HepG2 (cell line): ENCODE results near the gene ADGRG1. TPM values are rescaled to one million over a fixed set of nuclear protein-coding genes. Genes with fewer than 3 reads are reported as not detected.

Experiments used
- ATAC-seq: fragments of 200-7000 bp; cut with Tn5 transposase; 3 replicates; pipeline ENCODE4 v1.9.1; 2020; ENCODE audit warnings: mild to moderate bottlenecking, moderate library complexity
- BruUV-seq: library from RNA; stranded (reverse); fragments of 400-500 nt; replicated peaks from 2 replicates; lab custom pipeline; 2021; lab: Mats Ljungman, UMichigan
- CTCF ChIA-PET: fragments of 300-600 bp; formaldehyde crosslinking; extraction: SDS; loops from one replicate; lab custom pipeline; 2021; ENCODE audit warnings: low total read pairs, inconsistent platforms, low intra/inter-chr PET ratio; lab: Yijun Ruan, JAX
- POLR2A ChIA-PET: fragments of 350-600 bp; sonication (Branson Sonifier 250); formaldehyde crosslinking; loops from one replicate; lab custom pipeline; 2020; ENCODE audit warnings: antibody characterized with exemption, inconsistent platforms; lab: Yijun Ruan, JAX
- DNase-seq: peaks from one replicate; pipeline ENCODE4 v3.0.0-alpha.2; 2015; ENCODE audit warnings: low spot score
- FAIRE-seq: peaks from 3 replicates; lab custom pipeline; 2011; peaks lifted over from hg19 to GRCh38; lab: Jason Lieb, UNC
- H2AFZ ChIP-seq: one replicate; pipeline ENCODE4 v1.6.1; 2011; ENCODE audit warnings: low read length, inconsistent platforms
- H3K27ac ChIP-seq: fragments of 300-600 bp; 3 replicates; pipeline ENCODE4 v1.8.0; 2011; ENCODE audit warnings: mixed run types, mild to moderate bottlenecking, mixed read lengths, low read length, inconsistent platforms; ENCODE audit not compliant: insufficient read depth; ENCODE audit errors: extremely low read length
- H3K27me3 ChIP-seq, 2 experiments: fragments of 200-600 bp in 1 of 2; 2 replicates in 1 of 2; 3 replicates in 1 of 2; pipeline versions ENCODE4 v1.6.0 to v1.8.0; 2011; ENCODE audit warnings: low read length in 2 of 2, mild to moderate bottlenecking in 2 of 2, moderate library complexity in 2 of 2, inconsistent platforms in 1 of 2; ENCODE audit not compliant: insufficient read depth in 2 of 2, control insufficient read depth in 1 of 2
- H3K36me3 ChIP-seq, 2 experiments: fragments of 200-600 bp in 1 of 2; replicated peaks in 1 of 2; 2 replicates in 1 of 2; 3 replicates in 1 of 2; pipeline versions ENCODE4 v1.5.1 to v1.8.0; 2011; ENCODE audit warnings: low read length in 2 of 2, inconsistent platforms in 1 of 2; ENCODE audit not compliant: insufficient read depth in 2 of 2, control insufficient read depth in 1 of 2
- H3K4me1 ChIP-seq: 2 replicates; pipeline ENCODE4 v1.5.1; 2012; ENCODE audit warnings: low read length, inconsistent platforms; ENCODE audit not compliant: insufficient read depth
- H3K4me2 ChIP-seq: 2 replicates; pipeline ENCODE4 v1.6.0; 2011; ENCODE audit warnings: low read depth, low read length, inconsistent platforms
- H3K4me3 ChIP-seq, 3 experiments: fragments of 200-600 bp in 1 of 3; sonication (generic), shearing (Covaris generic) in 1 of 3; replicated peaks in 1 of 3; 2 replicates each; pipeline ENCODE4 v1.5.1; 2011 to 2016; ENCODE audit warnings: low read length in 3 of 3, inconsistent platforms in 2 of 3, low read depth in 2 of 3, mild to moderate bottlenecking in 2 of 3, control low read depth in 1 of 3, mixed read lengths in 1 of 3; ENCODE audit not compliant: insufficient read depth in 1 of 3
- H3K79me2 ChIP-seq: one replicate; pipeline ENCODE4 v1.6.1; 2011; ENCODE audit warnings: low read length, inconsistent platforms; ENCODE audit not compliant: insufficient read depth
- H3K9ac ChIP-seq: 2 replicates; pipeline ENCODE4 v1.6.0; 2011; ENCODE audit warnings: mild to moderate bottlenecking, low read depth, low read length, inconsistent platforms; ENCODE audit not compliant: insufficient read depth
- H3K9me3 ChIP-seq: 2 replicates; pipeline ENCODE4 v1.5.1; 2012; ENCODE audit warnings: mild to moderate bottlenecking, low read length
- H4K20me1 ChIP-seq: 2 replicates; pipeline ENCODE4 v1.6.0; 2011; ENCODE audit warnings: inconsistent platforms, mild to moderate bottlenecking, low read length, moderate library complexity; ENCODE audit not compliant: insufficient read depth
- NCOA1 ChIP-seq: sonication (generic); formaldehyde crosslinking; IDR thresholded peaks from 2 replicates; pipeline ENCODE4 v1.9.0; 2021; ENCODE audit warnings: missing genetic modification reagents
- POGZ ChIP-seq: sonication (generic); formaldehyde crosslinking; IDR thresholded peaks from 2 replicates; pipeline ENCODE4 v1.4.0; 2020; ENCODE audit warnings: mild to moderate bottlenecking, missing genetic modification reagents
- SOX6 ChIP-seq, 2 experiments: fragments of 450-650 bp in 1 of 2; sonication (generic) in 1 of 2; formaldehyde crosslinking in 1 of 2; IDR thresholded peaks; 2 replicates each; pipeline versions ENCODE4 v1.4.0 to v1.6.1; 2017 to 2020; ENCODE audit warnings: antibody characterized with exemption in 1 of 2, mild to moderate bottlenecking in 1 of 2, missing genetic modification reagents in 1 of 2
- ZMYM2 ChIP-seq: sonication (generic); formaldehyde crosslinking; IDR thresholded peaks from 2 replicates; pipeline ENCODE4 v1.8.0; 2022; ENCODE audit warnings: mild to moderate bottlenecking, missing genetic modification reagents
- ZMYM3 ChIP-seq: sonication (generic); formaldehyde crosslinking; IDR thresholded peaks from 2 replicates; pipeline ENCODE4 v1.5.1; 2020; ENCODE audit warnings: mild to moderate bottlenecking, missing genetic modification reagents
- ZNF121 ChIP-seq: sonication (generic); formaldehyde crosslinking; IDR thresholded peaks from 2 replicates; pipeline ENCODE4 v1.5.0; 2020; ENCODE audit warnings: mild to moderate bottlenecking, missing genetic modification reagents
- ZNF563 ChIP-seq: sonication (generic); formaldehyde crosslinking; IDR thresholded peaks from 2 replicates; pipeline ENCODE4 v1.8.0; 2022; ENCODE audit warnings: mild to moderate bottlenecking, moderate library complexity, missing genetic modification reagents
- ZNF589 ChIP-seq: sonication (generic); formaldehyde crosslinking; conservative IDR thresholded peaks from 2 replicates; pipeline ENCODE4 v1.8.0; 2022; ENCODE audit warnings: mild to moderate bottlenecking, moderate library complexity, missing genetic modification reagents
- WGBS: methylation state at CpG from one replicate; pipeline ENCODE4 v1.1.6; 2017; ENCODE audit warnings: low lambda C conversion rate; 5-methylcytosine and 5-hydroxymethylcytosine counted together
- in situ Hi-C: cut with HindIII; loops from 2 replicates; pipeline ENCODE4 v1.10.0; 2017; ENCODE audit warnings: low pct_unique_long_range_greater_than_20kb; ENCODE audit not compliant: extremely low pct_ligation_motif_present
- intact Hi-C: fragments of 100-400 bp; cut with micrococcal nuclease; formaldehyde crosslinking; loops from one replicate; pipeline ENCODE4 v1.10.0; 2022; ENCODE audit not compliant: unreplicated experiment
- polyA plus RNA-seq, 8 experiments: library from polyadenylated mRNA; depleted of rRNA in 3 of 8; stranded (reverse) in 7 of 8; unstranded in 1 of 8; fragments of >200 nt; fragmentation: Illumina TruSeq in 4 of 8; extraction: Trizol in 4 of 8; gene quantifications; 2 replicates each; pipeline versions ENCODE4 v1.2.1 to v1.2.3, GENCODE V29; 2011 to 2016; ENCODE audit warnings: low read depth in 4 of 8, missing spikeins in 1 of 8, mixed read lengths in 1 of 8; ENCODE audit not compliant: insufficient read depth in 1 of 8
- total RNA-seq, 5 experiments: library from RNA; depleted of rRNA; stranded (reverse); fragments of >200 nt; fragmentation: Illumina TruSeq; extraction: Trizol; gene quantifications; 2 replicates each; pipeline ENCODE4 v1.2.3, GENCODE V29; 2016; ENCODE audit warnings: low read depth in 1 of 5
- TF ChIP-seq, protein P1 (sequence below): sonication (generic); formaldehyde crosslinking; IDR thresholded peaks from 2 replicates; pipeline ENCODE4 v1.5.0; 2020; ENCODE audit warnings: mild to moderate bottlenecking, missing genetic modification reagents

The ADGRG1 gene
- total and polyA plus RNA-seq, 2 of the 13 experiments (the other 11 are each of a cell fraction or from before 2014, with no cell fraction given), result 2.7 to 5.9 TPM

DNA sequence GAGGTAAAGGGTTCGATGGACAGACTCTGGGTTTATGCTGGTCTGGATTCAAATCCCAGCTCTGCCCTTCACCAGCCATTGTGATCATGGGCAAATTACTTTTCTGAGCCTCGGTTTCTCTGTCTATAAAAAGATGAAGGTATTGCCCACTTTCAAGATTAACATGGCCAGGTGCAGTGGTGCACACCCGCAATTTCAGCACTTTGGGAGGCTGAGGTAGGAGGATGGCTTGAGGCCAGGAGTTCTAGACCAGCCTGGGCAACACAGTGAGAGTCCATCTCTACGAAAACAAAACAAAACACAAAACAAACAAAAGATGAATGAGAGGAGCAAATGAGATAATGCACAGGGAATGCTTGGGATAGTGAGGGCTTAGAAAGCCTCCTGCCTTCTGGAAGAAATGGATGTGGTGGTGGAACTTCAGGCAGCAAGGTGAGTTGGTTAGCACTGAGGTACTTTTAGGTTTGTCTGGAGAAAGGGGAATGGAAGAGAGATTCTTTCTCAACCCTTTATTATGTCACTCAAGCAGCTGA is 48.2 kb downstream of the ADGRG1 start:
- BruUV-seq, result no TSS peak
- Histone ChIP-seq H2AFZ (no peak overlapping the region), H3K4me1 (peaks cover 53% of the 10 kb centered on the region), H4K20me1 (no peaks in the 10 kb centered on the region), H3K79me2 (no peaks in the 10 kb centered on the region), H3K36me3 (no peaks in the 10 kb centered on the region), H3K27ac (no peak overlapping the region), H3K27me3 (no peaks in the 10 kb centered on the region), H3K4me3 (no peak overlapping the region), H3K4me2 (no peak overlapping the region; the same call in 1 of the 2 replicates), H3K9ac (no peak overlapping the region), H3K9me3 (no peaks in the 10 kb centered on the region)
- in situ Hi-C loops (no loop called here), intact Hi-C loops (loop anchor here (2.0 kb wide), 1 partner anchor 44 kb away; no protein-coding TSS in a partner anchor)
- peak; percentile 28; the same call in 1 of the 2 replicates for TF ChIP-seq ZMYM2 (CRISPR knock-in tag)
- 0 out of 2 replicates have a peak, but pooled peaks have one; percentile 17 for TF ChIP-seq POGZ
- peak; percentile 39; the same call in 1 of the 2 replicates for TF ChIP-seq ZMYM3 (CRISPR knock-in tag)
- peak; percentile 79 for TF ChIP-seq ZNF121 (CRISPR knock-in tag)
- TF ChIP-seq, protein P1, sequence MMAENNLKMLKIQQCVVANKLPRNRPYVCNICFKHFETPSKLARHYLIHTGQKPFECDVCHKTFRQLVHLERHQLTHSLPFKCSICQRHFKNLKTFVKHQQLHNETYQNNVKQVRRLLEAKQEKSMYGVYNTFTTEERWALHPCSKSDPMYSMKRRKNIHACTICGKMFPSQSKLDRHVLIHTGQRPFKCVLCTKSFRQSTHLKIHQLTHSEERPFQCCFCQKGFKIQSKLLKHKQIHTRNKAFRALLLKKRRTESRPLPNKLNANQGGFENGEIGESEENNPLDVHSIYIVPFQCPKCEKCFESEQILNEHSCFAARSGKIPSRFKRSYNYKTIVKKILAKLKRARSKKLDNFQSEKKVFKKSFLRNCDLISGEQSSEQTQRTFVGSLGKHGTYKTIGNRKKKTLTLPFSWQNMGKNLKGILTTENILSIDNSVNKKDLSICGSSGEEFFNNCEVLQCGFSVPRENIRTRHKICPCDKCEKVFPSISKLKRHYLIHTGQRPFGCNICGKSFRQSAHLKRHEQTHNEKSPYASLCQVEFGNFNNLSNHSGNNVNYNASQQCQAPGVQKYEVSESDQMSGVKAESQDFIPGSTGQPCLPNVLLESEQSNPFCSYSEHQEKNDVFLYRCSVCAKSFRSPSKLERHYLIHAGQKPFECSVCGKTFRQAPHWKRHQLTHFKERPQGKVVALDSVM (CRISPR knock-in tag), result peak; percentile 94
- TF ChIP-seq ZNF589 (CRISPR knock-in tag), result no peak
- TF ChIP-seq NCOA1 (CRISPR knock-in tag), result no peak
- 0 out of 2 replicates have a peak, but pooled peaks have one; percentile 17 for TF ChIP-seq ZNF563 (CRISPR knock-in tag)
- no peak for TF ChIP-seq SOX6 (IDR thresholded peaks at IDR 0.05)
- peak; percentile 32; the same call in 1 of the 2 replicates for TF ChIP-seq SOX6 (CRISPR knock-in tag; IDR thresholded peaks at IDR 0.05)
- CTCF ChIA-PET, result no interaction called here
- WGBS, result 66% methylated on average over 4 of the region's 4 CpGs
- DNase-seq (peak; percentile 44), FAIRE-seq (peak; percentile 39), ATAC-seq (peak; percentile 18; the same call in 1 of the 3 replicates)
- POLR2A ChIA-PET, result interaction anchor here (1.1 to 2.6 kb wide), 3 partner anchors 9 to 59 kb away, joined by 3 to 12 read pairs (median 4); partner anchors contain the start of gene ADGRG3
